Measurements from ENCODE around the gene UBXN6.

UBXN6 gene

DNA sequence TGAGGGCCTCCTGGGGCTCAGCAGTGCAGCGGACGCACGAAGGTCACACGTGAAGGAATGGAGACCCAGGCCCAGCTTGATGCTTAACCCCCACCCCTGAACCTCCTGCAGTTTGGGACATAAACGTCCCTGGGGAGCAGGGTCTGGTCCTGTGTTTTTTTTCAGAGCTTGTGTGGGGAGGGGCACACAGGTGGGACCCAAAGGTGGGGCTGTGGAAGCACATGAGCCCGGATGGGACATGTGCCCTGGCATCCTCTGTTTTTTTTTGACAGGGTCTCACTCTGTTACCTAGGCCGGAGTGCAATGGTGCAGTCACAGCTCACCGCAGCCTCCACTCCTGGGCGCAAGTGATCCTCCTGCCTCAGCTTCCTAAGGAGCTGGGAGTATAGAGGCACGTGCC, 20.5 kb downstream of the UBXN6 start:
- TF ChIP-seq CTCF (IDR thresholded peaks at IDR 0.05; ENCODE audit: low read depth, low read length, missing control alignments), result no peak
- no peak for DNase-seq (ENCODE audit: extremely low read depth, low read depth)
- no peak overlapping the region for H3K4me3 ChIP-seq (replicated peaks; ENCODE audit: low read depth, low read length)

GRCh38 chr19:4436231-4436630, 21.4 kb downstream of the UBXN6 start:
- H3K4me3 ChIP-seq (replicated peaks; ENCODE audit: low read depth, low read length), result no peak overlapping the region

GRCh38 chr19:4434391-4434790, 23.2 kb downstream of the UBXN6 start:
- TF ChIP-seq CTCF (IDR thresholded peaks at IDR 0.05; ENCODE audit: low read depth, low read length, missing control alignments), result no peak
- H3K4me3 ChIP-seq (replicated peaks; ENCODE audit: low read depth, low read length), result no peak overlapping the region
- DNase-seq (ENCODE audit: extremely low read depth, low read depth), result no peak

More at GRCh38 chr19:4436231-4436630, 21.4 kb downstream of the UBXN6 start:
- no peak for TF ChIP-seq CTCF (IDR thresholded peaks at IDR 0.05; ENCODE audit: low read depth, low read length, missing control alignments)
- DNase-seq (ENCODE audit: extremely low read depth, low read depth), result no peak

- DNase-seq (ENCODE audit: extremely low read depth, low read depth), result no peak
- no peak for TF ChIP-seq CTCF (IDR thresholded peaks at IDR 0.05; ENCODE audit: low read depth, low read length, missing control alignments)
- H3K4me3 ChIP-seq (replicated peaks; ENCODE audit: low read depth, low read length), result no peak overlapping the region
Measured at GRCh38 chr19:4432918-4433506, 24.6 kb downstream of the UBXN6 start.

GRCh38 chr19:4431808-4432674, 25.6 kb downstream of the UBXN6 start:
- DNase-seq (ENCODE audit: extremely low read depth, low read depth), result no peak
- no peak overlapping the region for H3K4me3 ChIP-seq (replicated peaks; ENCODE audit: low read depth, low read length)
- no peak for TF ChIP-seq CTCF (IDR thresholded peaks at IDR 0.05; ENCODE audit: low read depth, low read length, missing control alignments)

- TF ChIP-seq CTCF (IDR thresholded peaks at IDR 0.05; ENCODE audit: low read depth, low read length, missing control alignments), result no peak
- no peak for DNase-seq (ENCODE audit: extremely low read depth, low read depth)
- H3K4me3 ChIP-seq (replicated peaks; ENCODE audit: low read depth, low read length), result no peak overlapping the region
Measured at GRCh38 chr19:4431296-4431695, 26.3 kb downstream of the UBXN6 start.

Measured in HFF-Myc (cell line).